ENCODE results near the gene CTTNBP2.

The CTTNBP2 gene

DNA sequence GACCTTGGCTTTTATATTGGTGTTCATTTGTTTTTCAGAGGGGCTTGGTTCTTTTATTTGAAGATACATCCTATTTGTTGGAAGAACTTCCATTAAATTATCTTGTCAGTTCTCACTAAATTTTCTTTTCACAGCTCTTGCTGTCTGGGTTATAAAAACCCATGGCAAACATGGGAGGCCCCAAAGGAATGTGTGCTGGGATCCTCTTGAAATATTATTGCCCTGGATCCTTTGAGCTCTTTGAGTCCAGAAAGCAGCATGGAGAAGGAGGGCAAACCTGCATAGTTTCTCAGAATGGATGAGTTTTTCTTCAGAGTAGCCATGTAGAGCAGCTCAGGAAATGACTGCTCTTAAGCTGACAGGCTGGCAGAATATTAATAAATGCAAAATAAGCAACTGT, 187.4 kb downstream of the CTTNBP2 start:
- TF ChIP-seq, protein P1, sequence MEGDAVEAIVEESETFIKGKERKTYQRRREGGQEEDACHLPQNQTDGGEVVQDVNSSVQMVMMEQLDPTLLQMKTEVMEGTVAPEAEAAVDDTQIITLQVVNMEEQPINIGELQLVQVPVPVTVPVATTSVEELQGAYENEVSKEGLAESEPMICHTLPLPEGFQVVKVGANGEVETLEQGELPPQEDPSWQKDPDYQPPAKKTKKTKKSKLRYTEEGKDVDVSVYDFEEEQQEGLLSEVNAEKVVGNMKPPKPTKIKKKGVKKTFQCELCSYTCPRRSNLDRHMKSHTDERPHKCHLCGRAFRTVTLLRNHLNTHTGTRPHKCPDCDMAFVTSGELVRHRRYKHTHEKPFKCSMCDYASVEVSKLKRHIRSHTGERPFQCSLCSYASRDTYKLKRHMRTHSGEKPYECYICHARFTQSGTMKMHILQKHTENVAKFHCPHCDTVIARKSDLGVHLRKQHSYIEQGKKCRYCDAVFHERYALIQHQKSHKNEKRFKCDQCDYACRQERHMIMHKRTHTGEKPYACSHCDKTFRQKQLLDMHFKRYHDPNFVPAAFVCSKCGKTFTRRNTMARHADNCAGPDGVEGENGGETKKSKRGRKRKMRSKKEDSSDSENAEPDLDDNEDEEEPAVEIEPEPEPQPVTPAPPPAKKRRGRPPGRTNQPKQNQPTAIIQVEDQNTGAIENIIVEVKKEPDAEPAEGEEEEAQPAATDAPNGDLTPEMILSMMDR (conservative IDR thresholded peaks at IDR 0.05; ENCODE audit: control insufficient read depth, insufficient read depth, low read depth, low read length) = no peak
- DNase-seq (ENCODE audit: low read depth) = no peak
- no peak overlapping the region for H3K4me3 ChIP-seq (ENCODE audit: control insufficient read depth, low read depth, low read length)

DNA sequence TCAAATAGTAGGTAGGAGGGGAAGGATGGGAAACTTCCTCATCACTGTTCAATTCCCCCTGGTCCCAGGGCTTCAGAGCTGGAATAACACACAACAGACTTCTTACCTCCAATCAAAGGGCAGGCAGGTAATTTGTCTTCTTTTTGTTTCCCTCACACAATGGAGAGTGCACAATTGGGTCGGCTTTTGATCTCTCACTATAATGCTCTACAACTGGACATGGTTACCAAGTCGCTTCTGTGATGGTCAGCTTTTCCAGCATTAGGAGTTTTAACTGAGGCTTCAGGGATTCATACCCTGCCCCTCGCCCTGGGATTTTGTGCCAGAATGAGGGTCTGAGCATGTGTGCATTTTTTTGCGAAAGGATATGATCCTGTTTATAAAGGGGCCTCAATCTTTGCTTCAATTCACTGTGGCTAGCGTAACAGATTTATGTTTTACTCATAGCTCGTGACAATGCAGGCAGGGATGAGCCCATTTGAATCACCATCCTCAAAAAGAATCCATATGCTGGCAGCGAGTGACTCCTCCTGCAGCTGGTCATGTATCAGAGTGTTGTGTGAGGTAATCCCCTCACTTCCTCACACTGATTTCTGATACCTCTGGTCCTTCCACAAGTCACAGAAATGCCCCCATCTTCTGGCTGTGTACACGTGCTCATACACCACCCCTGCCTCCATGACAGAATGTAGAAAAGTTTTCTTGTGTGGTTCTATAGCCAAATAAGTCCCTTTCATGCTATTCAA, 189.6 kb downstream of the CTTNBP2 start:
- TF ChIP-seq, protein P1 (conservative IDR thresholded peaks at IDR 0.05; ENCODE audit: control insufficient read depth, insufficient read depth, low read depth, low read length) = no peak
- no peak overlapping the region for H3K4me3 ChIP-seq (ENCODE audit: control insufficient read depth, low read depth, low read length)
- DNase-seq (ENCODE audit: low read depth) = peak; percentile 15

DNA sequence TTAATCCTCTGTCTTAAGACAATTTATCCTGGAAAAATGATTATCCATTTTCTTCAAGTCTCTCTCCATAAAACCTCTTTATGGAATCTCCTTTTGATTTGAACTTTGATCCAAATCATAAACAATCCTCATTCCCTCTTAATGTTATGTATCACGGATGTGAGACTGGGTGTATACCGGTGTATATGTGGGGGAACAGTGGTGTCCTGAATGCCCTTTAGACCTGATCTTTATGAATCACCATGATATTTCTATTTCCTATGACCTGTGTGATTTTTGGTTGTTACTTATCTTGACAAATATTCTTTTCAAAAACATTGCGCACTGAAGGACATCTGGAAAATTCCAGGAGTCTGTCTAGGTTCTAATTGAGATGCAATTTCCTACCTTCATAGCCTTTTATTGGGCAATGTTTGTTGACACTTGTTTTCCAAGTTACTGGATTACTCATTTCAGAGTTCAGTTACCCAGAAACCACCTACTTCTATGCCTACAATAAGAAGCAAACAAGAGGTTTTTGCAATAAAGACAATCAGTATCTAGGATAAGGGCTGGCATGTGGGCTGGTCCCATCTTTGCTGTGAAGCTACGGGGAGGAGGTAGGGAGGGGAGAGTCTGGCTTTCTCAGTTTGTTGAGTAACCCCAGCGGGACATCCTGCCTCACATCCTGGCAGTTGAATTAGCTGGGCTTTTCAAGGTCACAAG, 190.4 kb downstream of the CTTNBP2 start:
- DNase-seq (ENCODE audit: low read depth) = peak; percentile 18
- TF ChIP-seq, protein P1 (conservative IDR thresholded peaks at IDR 0.05; ENCODE audit: control insufficient read depth, insufficient read depth, low read depth, low read length) = no peak

DNA sequence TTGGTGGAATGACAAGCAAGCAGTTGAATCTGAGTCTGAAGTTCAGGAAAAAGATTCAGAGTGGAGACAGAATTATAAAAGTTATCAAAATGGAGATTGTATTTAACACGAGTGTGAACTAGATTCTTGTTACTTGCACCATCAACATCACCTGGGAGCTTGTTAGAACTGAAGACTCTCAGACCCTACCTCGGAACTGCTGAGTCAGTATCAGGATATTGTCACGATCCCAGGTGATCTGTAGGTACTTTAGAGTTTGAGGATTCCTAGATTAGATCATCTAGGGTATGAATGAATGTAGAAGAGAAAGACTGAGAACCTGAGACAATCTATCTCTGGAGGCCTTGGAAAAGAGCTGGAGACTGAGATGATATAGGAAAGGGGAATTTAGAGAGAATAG, 194.1 kb downstream of the CTTNBP2 start:
- no peak overlapping the region for H3K4me3 ChIP-seq (ENCODE audit: control insufficient read depth, low read depth, low read length)
- DNase-seq (ENCODE audit: low read depth) = no peak
- TF ChIP-seq, protein P1 (conservative IDR thresholded peaks at IDR 0.05; ENCODE audit: control insufficient read depth, insufficient read depth, low read depth, low read length) = no peak

More for the DNA sequence above, 190.4 kb downstream of the CTTNBP2 start:
- no peak overlapping the region for H3K4me3 ChIP-seq (ENCODE audit: control insufficient read depth, low read depth, low read length)

DNA sequence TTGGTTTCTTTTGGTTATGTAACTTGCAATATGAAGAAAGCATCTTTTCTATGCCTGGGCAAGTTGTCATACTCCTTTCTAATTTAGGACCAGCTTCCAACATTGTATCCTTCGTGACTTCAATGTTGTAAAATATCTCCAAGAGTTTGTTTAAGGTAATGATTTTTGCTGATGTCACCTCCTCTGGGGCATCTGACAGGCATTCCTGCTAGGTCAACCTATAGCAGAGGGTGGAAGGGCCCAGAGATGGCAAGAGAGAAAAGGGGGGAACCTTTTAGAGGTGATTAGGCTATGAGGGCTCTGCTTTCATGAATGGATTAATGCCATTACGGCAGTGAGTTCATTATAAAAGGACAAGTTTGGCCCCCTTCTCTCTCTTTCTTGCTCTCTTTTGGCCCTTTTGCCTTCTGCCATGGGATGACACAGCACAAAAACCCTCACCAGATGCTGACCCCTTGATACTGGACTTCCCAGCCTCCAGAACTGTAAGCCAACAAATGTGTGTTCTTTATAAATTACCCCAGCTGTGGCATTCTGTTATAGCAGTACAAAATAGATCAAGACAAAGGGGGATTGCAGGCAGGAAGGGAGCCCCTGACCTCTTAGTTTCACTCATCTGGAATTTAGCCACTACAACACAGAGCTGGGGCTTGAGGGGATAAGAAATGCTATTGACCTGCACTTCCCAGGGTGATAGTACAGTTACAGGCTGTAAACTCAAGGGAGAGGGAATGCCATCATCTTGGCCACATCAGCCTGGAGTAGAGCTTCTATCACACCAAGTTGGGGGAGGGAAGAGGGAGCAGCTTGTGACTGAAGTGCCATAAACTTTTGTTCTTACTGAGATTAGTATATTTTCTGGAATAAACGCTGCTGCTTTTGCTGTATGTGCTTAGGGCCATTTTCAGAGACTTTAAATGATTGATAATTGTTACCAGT, 197.5 kb downstream of the CTTNBP2 start:
- DNase-seq (ENCODE audit: low read depth) = no peak
- TF ChIP-seq, protein P1 (conservative IDR thresholded peaks at IDR 0.05; ENCODE audit: control insufficient read depth, insufficient read depth, low read depth, low read length) = no peak
- no peak overlapping the region for H3K4me3 ChIP-seq (ENCODE audit: control insufficient read depth, low read depth, low read length)

DNA sequence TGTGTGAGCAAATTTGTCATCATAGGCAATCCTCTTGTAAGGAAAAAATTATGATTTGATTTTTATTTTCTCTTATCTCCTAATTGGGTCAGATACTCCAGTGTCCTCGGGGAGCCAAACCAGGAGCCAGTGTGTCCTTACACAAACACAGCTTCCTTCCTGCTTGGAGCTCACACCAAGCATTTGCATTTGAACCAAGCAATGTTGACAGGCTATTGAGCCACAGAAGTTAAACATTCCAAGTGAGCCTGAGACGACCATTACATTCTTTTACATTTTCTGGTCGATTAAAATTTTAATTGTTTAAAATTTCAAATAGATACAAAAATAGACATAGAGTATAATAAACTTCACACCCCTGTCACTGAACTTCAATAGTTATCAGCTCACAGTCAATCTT, 198.6 kb downstream of the CTTNBP2 start:
- DNase-seq (ENCODE audit: low read depth) = no peak
- TF ChIP-seq, protein P1 (conservative IDR thresholded peaks at IDR 0.05; ENCODE audit: control insufficient read depth, insufficient read depth, low read depth, low read length) = no peak
- no peak overlapping the region for H3K4me3 ChIP-seq (ENCODE audit: control insufficient read depth, low read depth, low read length)
